Activated naive CD4-positive, alpha-beta T cell (primary cell): ENCODE data around the gene DNAJB9.
A peak's percentile ranks its signal among the peaks of the same experiment; 100 is the strongest.

Experiments used
- DNase-seq, 4 experiments: peaks; one replicate each; lab custom pipeline; 2025; lab: John Stamatoyannopoulos, UW

The DNAJB9 gene

DNA sequence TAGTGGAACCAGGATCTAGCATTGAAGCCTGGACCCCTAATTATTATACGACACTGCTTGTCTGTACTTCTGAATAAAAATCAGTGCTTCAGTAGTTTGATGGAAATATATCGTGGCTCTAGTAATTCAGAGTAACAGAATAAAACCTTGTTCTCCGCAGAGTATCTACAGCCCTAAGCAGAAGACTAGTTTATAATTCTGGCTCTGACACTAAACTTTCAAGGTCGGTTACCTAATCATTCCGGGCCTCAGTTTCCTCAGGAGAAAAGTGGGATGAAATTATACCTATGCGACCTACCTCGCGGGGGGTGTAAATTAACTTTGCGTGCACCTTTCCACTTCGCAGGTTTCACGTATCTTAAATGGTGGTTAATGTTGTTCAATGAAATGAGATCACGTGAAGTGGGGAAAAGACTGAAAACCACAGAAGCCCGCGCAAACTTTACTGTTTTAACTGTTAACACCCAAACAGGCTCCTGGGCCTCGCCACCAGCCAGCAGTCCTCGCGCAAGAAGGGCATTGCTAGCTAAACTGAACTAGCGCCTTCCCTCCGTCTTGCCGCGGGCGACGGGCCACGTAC, 783 bp upstream of the DNAJB9 start:
- DNase-seq, result no peak

DNA sequence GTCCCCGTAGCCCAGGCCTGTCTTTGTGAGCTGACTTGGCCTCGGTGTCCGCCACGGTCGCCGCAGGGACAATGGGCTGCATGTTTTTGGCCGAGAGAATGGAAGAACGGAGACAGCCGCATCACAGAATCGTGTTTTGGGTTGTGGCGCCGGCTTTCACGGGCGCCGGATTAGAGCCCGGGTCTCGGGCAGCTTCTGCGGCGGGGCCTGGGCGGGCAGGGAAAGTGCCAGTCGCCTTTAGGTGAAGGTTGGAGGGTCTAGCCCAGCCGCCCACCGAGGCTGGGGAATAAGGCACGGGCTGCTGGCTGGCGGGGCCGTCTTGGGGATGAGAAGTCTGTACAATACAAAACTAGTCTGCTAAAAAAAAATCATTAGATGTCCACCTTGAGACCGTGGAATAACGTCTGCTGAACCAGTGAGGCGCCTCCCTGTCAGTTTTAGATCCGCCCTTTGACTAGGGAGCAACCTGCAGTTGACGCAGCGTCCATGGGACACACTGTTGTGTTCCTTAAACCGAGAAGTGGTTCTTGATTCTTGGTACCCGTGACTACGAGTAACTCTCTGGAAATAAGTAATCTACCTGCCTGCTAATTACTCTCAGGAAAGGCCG, 577 bp downstream of the DNAJB9 start:
- DNase-seq, result peak in 2 of 4 experiments; percentile 18 to 49

DNA sequence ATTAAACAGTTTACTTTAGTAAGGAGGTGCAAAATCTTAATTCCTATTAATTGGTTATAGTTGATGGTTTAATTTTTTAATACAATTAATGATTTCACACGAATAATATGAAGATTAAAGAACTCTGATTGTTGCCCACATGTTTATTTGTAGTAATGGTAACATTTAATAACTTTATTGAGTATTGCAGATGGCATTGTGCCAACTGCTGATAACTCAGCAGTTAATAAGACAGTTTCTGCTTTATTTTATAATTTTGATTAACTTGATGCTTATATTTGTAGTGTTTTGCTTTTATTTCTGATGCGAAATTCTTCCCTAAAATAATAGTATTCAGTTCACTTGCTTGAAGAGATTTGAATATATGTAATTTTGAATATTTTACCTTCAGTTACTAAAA, 2.8 kb downstream of the DNAJB9 start:
- DNase-seq, result no peak

DNA sequence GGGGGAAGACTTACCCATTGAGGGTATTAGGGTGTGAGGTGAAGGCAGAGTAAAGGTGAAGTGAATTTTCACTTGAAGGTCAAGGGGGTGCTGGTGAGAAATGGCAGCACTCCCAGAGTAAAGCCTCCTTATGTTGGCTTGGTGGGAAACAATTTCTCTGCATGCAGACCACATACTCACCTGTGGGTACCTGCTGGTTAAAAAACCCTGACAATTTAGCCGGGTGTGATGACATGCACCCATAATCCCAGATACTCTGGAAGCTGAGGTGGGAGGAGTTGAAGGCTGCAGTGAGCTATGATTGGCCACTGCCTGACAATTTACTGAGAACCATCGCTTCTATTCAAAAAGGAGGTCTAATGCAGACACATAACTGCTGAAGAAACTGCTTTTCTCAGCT, 5.5 kb downstream of the DNAJB9 start:
- DNase-seq, result no peak

DNA sequence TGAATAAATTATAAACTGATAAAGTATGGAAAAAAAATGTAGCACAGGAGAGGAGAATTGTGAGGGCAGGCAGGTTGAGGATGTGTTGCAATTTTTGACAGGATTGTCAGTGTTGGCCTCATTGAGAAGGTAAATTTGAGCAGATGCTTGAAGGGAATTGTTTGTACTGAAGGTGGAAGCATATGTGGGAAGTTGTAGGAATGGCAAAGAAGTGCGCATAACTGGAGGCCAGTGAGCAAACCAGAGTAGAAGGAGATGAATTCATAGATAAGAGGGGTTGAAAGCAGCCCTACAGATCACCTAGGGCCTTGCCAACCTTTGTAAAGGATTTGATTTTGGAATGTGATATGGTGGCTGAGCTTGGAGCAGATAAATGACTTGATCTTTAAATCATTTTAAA, 6.4 kb downstream of the DNAJB9 start:
- no peak for DNase-seq

DNA sequence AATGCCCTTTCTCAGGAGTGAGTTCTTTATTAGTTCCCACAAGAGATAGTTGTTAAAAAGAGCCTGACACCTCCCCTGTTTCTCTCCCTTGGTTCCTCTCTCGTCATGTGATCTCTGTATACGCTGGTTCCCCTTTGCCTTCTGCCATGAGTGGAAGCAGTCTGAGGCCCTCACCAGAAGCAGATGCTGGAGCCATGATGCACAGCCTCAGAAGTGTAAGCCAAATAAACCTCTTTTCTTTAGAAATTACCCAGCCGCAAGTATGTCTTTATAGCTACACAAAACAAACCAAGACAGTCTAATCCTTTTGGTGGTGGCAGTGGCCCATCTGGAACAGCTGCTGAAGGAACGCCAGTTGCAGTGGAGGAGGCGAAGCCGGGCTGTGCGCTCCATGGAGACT, 9.3 kb downstream of the DNAJB9 start:
- no peak for DNase-seq

DNA sequence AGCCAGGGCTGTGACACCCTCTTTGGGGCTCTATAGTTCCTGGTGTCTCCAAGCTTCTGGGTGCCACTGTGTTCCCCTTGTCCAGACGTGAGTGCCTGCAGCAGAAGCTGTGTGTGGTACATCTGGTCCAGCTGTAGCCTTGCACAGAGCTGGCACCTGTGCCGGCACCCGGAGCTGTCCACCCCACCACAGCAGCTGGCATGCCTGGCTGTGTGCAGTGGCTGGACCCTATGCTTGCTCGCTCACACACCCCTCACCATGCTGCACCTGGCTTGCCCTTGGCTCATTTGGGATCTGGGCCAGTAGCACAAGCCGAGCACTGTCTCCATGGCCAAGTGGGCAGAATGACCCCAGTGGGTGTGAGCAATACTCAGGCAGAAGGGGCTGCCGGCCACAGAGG, 10.6 kb downstream of the DNAJB9 start:
- no peak for DNase-seq

DNA sequence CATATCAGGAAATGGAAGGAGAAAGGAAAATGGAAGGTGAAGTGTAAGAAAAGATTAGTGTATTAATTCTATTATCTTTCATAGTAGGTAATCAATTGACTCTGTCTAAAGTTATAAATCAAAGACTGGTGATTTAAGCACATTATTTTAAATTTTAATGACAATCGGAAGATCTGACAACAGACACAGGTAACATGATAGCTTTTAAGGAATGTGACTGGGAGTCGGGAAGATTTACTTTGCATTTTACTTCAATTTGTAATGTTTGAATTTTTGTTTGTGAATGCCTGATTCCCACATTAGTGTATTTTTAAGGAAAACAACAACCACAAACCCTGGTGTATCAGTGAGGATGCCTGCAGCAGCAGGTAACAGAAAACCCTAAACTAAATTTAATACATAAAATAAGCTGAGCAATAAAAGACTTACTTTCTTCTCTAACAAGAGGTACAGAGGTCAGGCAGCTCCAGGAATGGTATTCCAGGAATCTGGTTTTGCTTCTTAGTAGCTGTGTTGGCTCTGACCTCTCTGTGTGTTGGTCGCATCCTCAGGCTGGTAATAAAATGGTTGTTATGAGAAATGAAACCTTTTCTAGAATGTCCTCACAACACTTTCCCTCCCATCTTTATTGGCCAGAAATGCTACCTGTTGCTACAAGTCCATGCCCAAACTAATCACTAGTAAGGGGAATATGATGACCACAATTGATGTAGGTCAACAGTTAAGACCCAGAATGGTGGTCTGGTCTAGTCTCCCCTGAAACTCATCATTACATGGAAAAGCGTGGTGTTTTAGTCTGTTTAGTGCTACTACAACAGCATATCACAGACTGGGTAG, 12.2 kb downstream of the DNAJB9 start:
- no peak for DNase-seq

DNA sequence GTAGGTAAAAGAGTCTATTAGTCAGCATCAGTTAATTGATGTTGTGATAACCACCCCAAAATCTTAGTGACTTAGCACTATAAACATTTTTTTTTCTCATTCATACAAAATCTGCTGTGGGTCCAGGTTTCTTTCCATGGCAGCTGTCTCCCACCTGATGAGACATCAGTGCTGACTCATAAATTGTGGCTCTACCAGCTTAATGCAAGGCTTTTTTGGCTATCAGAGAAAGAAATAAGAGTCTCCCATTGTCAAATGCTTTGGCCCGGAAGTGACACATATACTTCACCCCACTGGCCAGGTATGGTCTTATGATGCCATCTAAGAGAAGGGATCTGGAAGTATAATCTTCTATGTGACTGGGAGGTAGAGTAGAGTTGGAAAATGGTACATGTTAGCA, 14.5 kb downstream of the DNAJB9 start:
- no peak for DNase-seq

DNA sequence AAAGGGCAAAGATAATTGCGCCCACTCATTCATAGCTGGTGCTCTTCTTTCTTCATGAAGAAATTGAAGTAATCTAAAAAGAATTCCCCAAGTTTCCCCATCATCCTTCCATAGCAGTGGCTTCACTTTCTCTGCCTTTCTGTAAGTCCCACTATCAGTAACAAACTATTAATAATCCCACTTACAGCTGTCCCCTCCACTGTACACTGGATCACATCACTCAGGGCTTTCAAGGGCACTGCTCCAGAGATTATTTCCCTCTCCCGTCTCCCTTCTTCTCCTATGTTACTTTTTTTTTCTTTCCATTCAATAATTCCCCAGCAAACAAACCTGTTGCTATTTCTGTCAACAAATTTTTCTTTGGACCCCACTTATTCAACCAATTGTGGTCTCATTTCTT, 16.2 kb downstream of the DNAJB9 start:
- DNase-seq, result no peak

DNA sequence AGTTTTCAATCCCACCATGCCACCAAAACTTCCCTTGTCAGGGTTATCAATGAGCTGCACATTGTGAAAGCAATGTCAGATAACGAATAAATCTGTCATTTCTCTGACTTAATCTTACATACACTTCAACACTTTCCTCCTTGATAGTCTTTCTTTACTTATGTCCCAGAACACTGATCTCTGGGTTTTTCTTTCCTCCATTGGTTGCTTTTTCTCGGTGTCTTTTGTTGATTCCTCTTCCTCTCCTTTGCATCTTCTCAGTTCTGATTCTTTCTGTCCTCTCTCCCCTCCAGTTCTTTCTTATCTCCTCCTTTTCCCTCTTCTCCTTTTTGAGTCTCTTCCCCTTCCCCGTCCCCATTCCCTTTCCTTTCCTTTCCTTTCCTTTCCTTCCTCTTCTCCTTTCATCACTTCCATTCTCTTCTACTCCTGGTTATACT, 16.6 kb downstream of the DNAJB9 start:
- no peak for DNase-seq

DNA sequence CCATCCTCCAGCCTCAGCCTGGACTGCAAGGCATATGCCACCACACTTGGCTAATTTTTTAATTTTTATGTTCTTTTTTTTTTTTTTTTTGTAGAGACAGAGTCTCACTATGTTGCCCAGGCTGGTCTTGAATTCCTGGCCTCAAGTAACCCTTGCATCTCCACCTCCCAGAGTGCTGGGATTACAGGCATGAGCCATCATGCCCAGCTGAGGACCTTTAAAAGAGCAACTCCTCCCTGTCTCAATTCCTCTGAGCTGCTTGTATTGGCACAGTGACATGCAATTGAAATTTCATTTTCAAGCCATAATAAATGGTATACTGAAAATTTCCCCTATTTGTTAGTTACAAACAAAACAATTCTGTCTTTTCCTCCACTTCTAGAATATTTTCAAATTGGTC, 19.5 kb downstream of the DNAJB9 start:
- no peak for DNase-seq

DNA sequence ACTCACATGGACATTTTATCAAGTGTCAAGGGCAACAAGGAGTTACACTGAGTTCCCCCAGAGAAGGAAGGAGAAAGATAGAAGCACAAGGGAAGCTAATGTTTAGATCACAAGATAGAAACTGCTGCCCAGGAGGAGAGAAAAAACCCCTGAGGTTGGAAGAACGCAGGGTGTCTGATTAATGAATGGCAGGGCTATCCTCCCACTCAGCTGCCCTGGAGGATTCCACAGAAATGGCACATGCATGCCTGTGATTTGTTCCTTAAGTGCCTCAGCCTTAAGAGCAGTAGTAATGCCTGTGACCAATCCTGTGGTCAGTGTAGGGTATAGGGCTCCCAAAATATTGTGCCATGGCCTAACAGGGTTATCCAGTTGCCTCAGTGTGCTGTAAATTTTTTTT, 20.2 kb downstream of the DNAJB9 start:
- DNase-seq, result no peak

DNA sequence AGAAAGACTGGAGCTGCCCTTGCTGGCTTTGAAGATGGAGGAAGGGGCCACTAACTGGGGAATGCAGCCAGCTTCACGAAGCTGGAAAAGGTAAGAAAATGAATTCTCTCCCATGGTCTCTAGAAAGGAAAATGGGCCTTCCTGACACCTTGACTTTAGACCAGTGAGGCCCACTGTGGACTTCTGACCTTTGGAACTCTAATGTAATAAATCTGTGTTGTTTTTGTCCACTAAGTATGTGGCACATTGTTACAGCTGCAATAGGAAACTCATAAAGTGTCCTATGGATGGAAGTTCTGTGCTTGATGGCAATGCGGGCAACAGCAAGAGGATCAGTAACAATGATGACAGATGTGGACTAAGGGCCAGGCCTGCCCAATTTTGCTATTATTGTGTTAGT, 20.9 kb downstream of the DNAJB9 start:
- DNase-seq, result no peak

DNA sequence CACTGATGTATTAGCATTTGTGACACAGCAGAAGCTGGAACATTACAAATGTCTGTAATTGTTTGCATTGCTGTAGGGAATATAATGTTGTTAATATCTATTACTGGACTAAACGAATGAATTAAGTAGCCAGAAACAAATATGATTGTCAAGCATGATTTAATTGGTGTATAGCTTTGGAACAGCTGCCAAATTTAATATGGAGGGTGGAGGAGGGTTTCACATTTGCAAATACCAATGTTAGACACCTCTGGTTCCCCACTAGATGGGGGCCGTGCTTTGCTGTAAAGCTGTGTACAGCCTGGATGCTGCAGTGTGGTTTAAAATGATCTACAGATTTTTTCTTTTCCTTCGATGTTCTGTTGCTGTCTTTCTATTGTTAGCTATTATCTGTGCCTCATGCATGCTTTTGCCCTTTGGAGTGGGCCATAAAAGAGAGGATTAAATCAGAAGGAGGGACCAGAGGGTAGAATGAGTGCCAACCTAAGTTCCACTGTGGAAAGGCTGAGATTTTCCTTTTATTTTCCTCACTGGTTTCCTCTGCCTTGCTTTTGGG, 23.1 kb downstream of the DNAJB9 start:
- no peak for DNase-seq

DNA sequence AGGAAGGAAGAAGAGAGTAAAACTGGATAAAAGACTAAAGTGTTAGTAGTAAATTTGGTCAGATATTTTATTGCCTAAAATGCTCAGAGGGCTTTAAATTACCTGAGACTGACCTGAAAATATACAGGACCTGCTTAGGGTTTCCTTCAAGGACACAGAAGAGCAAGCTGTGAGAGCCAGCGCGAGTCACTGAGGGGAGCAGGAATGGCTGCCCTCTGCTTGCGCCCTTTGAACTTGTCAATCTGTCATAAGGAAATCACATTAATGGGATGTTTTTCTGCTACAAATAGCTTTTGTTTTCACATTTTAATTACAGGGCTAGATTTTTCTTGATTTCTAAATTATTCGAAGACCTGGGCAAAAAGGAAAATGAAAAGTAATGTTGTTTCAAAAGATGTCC, 26.9 kb downstream of the DNAJB9 start:
- no peak for DNase-seq

DNA sequence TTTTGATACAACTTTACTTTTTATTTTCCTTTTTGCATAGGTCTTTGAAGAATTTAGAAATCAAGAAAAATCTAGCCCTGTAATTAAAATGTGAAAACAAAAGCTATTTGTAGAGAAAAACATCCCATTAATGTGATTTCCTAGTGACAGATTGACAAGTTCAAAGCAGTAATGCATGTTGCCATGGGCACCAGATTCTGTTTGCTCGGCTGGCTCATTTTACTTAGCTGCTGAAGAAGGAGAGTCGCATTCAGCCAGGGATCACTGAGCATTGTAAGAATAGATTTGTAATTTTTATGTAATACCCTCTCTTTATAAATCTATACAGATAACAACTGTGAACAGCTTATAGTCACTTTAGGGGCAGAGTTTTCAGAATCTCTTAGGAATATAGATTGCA, 28.5 kb downstream of the DNAJB9 start:
- DNase-seq, result no peak

DNA sequence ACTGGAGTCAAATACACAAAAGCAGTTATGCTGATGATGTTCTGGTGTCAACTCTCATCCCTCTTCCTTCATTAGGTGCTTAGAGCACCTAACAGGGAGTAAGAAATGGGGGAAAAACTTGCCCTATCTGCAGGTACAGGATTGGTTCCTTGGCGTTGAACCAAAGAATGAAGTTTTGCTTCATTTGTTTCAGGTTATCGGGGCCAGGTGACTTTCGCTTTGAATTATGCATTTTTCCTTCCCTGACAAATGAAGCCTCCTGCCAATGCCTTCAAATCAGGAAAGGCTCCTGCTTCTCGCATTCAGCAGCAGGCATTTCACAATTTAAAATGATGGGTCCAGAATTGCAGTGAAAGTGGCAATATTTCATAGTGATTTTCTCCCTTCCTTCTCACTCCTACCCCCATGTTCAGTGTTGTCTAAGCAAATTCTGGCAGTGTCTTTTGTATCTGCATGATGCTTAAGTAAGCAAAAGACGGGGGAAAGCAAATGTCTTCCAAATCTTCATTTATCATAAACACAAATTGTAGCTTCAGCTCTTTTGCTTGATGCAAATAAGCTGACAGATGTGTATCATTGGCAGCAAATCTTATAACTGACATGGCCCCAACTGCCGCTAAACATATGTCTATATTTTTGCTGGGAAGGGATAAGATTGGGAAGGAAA, 29.4 kb downstream of the DNAJB9 start:
- DNase-seq, result no peak

DNA sequence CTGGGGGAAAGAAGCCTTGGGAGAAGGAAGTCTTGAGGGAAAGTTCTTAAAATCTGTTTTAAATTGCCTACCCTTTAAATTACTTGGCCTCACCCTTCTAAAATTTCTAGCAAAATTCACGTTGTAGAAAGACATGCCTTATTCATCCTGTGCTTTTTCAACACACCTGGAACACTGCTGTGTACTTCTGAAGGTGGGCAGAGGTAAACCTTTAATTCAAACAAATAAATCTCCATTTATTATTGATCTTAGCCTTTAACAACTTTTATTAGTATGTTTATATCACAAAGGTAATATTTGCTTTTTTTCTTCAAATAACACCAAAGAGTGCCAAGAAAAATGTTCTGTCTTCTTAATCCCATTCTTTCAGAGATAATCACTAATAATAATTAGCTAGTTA, 30.7 kb downstream of the DNAJB9 start:
- DNase-seq, result no peak

DNA sequence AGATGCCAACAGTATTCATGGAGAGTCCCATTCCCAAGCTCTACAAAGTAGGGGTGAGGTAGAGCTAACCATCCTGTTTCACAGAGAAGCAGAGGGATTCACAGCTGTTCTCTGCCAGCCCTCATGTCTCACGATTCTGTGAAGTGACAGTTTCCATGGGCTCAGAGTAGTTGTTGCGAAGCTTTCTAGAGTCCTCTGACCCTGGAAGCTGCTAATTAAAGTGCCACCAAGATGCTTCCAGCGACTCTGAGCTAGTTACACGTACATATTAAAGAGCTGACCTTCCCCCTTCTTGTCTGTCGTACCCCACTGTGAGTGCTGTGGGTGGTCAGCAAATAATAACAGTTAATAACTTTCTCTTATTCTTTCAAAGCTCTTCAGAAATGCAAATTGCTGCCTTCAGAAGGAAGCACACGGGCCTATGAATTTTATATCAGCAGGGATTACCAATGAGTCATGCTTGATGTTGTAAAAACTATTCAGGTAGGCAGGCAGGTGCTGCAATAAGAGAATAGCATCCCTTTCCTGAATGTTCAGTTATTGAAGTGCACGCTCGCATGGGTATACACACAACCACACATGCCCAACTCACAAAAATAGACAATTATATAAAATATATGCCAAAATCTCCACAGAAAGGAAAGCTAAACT, 34.1 kb downstream of the DNAJB9 start:
- no peak for DNase-seq

DNA sequence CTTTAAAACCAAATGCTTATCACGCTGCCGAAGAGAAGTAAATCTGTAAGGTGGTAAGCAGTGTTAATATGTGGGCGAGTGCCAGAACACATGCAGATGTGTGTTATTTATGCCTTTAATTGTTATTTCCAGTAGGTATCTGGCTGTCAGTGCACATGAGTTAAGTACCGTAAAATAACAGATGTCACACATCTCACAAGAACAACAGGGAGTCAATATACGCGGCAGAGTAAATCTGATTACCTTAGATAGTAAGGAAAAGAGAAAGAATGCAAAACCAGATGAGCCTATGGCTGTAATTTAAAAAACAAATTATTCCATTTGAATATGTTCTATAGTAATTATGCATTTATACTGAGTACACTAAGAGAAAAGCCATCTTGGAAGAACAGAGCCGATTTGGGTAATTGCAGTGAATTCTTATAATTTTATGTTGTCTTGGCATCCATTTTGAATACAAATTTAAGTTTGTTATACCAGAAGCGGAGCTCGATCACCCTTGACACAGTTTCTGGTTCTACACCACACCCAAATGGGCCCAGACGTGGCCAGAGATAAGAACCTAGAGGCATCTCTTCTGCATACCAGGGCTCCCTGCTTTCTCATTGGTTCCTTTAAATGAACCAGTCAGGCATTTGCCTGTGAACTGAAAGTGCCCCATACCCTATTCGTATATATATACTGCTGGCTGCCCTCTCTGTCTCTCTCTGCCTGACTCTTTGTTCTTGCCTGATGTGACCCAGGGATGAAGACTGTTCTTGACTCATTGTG, 34.8 kb downstream of the DNAJB9 start:
- DNase-seq, result no peak
